GM06990 (cell line): ENCODE results near the gene RARG.

Source experiments
- DNase-seq: peaks from one replicate; pipeline ENCODE4 v3.0.0-alpha.2; 2011; ENCODE audit not compliant: insufficient read length; ENCODE audit errors: extremely low read depth
- H3K27me3 ChIP-seq: replicated peaks from 2 replicates; pipeline ENCODE4 v1.6.0; 2011; ENCODE audit warnings: low read length; ENCODE audit not compliant: control insufficient read depth, insufficient read depth
- H3K36me3 ChIP-seq: 2 replicates; pipeline ENCODE4 v1.5.1; 2011; ENCODE audit warnings: low read length; ENCODE audit not compliant: control insufficient read depth, insufficient read depth
- H3K4me3 ChIP-seq: replicated peaks from 2 replicates; pipeline ENCODE4 v1.5.1; 2011; ENCODE audit warnings: low read depth, mild to moderate bottlenecking, control low read depth, low read length
- TF ChIP-seq, protein P1 (sequence below): IDR thresholded peaks from 2 replicates; pipeline ENCODE4 v1.5.1; 2011; ENCODE audit warnings: low read length, control low read depth, mild to moderate bottlenecking, inconsistent platforms; ENCODE audit not compliant: insufficient read depth, poor library complexity, severe bottlenecking

The RARG gene

DNA sequence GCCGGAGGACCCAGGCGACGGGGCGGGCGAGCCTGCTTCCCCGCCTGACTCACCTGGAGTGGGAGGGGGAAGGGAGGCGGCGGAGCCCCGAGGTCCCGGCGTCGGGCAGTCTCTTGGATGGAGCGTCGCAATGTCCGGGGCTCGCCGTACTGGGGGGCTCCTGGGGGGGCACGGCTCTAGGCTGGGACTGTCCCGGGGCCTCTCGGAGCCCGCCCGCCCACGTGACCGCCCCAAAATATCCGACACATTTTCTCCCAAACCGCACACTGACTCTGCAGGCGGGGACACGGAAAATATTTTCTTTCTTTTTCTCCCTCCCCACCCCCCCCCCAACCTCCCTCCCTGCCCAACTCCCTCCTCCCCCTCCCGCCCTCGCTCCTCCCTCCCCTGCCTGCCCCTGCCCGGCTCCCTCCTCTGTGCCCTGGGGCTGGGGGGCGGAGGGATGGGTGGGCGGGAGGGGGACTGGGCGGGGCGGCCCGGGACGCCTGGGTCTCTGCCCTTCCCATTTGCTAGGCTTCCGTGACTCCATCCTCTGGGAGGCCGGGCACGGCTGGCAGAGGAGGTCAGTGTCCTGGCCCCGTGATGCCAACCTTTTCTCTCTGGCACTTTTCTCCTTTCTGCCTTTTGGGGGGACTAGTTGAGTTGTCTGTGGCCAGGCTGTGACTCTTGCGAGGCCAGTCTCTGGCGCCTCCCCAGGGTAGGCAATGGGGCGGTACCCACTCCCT lies at the start of gene RARG:
Gene RARG, minus strand, starts transcription at position 289 of the 725 bp plus-strand sequence. CDS start 4,664 bp downstream, outside the sequence.
- Histone ChIP-seq H3K36me3 (no peaks in the 10 kb centered on the region), H3K4me3 (peak within 1 kb of the TSS; percentile 56), H3K27me3 (no peaks in the 10 kb centered on the region; the same call in 1 of the 2 replicates)
- TF ChIP-seq, protein P1, sequence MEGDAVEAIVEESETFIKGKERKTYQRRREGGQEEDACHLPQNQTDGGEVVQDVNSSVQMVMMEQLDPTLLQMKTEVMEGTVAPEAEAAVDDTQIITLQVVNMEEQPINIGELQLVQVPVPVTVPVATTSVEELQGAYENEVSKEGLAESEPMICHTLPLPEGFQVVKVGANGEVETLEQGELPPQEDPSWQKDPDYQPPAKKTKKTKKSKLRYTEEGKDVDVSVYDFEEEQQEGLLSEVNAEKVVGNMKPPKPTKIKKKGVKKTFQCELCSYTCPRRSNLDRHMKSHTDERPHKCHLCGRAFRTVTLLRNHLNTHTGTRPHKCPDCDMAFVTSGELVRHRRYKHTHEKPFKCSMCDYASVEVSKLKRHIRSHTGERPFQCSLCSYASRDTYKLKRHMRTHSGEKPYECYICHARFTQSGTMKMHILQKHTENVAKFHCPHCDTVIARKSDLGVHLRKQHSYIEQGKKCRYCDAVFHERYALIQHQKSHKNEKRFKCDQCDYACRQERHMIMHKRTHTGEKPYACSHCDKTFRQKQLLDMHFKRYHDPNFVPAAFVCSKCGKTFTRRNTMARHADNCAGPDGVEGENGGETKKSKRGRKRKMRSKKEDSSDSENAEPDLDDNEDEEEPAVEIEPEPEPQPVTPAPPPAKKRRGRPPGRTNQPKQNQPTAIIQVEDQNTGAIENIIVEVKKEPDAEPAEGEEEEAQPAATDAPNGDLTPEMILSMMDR = no peak
- no peak for DNase-seq

DNA sequence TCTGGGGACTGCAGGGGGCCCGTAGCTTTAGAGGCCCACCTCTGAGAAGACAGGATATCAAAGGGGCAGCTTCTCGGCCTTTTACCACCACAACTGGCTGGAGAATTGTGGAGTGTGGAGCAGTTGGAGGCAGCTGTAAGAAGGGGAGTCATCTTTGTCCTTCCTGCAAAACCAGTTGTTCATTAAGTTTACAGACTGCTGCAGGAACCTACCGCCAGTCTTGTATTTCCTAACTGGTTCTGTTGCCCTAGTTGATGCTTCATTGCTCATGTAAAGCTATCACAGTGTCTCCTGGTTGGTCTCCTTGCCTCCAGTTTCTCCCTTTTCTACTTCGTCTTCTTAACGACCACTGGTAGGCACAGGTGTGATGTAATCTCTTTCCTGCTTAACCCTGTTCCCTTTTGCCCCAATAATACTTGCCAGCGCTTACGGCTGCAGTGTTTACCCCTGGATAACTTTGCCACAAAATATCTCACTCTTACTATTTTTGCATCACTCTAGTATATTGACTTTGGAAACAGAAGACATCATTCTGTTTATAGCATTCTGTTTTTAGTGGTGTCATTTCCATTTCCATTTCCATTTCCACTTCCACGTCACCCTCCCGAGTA lies 48.0 kb upstream of the RARG start:
- Histone ChIP-seq H3K27me3 (no peaks in the 10 kb centered on the region), H3K36me3 (peaks cover 40% of the 10 kb centered on the region), H3K4me3 (no peak overlapping the region)
- TF ChIP-seq, protein P1 = no peak
- no peak for DNase-seq

DNA sequence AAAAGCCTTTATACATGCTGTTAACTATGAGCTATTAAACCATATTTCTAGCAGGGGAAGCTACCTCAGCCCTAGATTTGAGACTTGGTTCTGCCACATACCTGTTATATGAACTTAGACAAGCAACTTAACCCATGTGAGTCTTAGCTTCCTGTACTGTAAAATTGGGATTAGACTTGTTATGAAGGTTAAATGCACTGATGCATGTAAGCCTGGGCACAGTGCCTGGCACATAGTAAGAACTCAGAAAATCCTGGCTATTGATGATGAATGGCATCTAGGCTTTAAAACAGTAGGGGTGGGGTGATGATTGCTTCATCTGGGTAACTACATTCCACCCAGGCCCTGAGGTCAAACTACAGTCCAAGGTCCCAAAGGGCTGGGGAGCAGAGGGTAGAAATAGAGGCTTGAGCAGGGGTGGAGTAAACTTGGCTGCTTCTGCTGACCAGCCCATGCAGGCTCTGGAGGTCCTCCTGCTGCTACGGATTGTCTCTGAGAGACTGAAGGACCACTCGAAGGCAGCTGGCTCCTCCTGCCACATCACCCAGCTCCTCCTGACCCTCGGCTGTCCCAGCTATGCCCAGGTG lies 47.4 kb upstream of the RARG start:
- peaks cover 45% of the 10 kb centered on the region for H3K36me3 ChIP-seq
- DNase-seq = no peak
- TF ChIP-seq, protein P1 = no peak
- no peaks in the 10 kb centered on the region for H3K27me3 ChIP-seq
- H3K4me3 ChIP-seq = no peak overlapping the region

DNA sequence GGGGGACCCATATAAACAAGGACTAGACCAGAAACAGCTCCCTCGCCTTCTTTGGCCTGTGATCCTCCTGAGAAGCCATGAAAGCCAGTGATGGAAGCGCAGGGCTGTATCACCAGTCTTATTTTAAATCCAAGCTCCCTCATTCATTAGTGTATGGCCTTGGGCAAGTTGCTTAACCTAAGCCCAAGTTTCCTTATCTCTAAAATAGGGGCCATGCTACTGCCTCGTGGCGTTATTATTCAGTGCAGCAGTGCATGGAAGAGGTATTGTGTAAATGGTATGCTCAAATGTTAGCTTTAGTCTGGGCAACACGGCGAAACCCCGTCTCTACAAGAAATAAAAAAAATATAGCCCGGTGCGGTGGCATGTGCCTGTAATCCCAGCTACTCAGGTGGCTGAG lies 46.0 kb upstream of the RARG start:
- H3K4me3 ChIP-seq = no peak overlapping the region
- TF ChIP-seq, protein P1 = no peak
- no peak for DNase-seq
- H3K36me3 ChIP-seq = peaks cover 36% of the 10 kb centered on the region
- no peaks in the 10 kb centered on the region for H3K27me3 ChIP-seq

DNA sequence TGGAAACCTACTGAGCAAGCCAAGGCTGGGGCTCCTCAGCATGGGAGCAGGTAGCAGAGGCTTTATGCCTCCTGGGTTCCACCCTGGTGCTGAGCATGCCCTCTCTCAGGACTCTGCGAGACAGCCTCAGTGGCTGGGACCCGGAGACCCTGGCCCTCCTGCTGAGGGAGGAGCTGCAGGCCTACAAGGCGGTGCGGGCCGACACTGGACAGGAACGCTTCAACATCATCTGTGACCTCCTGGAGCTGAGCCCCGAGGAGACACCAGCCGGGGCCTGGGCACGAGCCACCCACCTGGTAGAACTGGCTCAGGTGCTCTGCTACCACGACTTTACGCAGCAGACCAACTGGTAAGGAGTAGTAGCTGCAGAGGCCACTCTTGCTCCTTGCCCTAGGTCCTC lies 44.5 kb upstream of the RARG start:
- H3K36me3 ChIP-seq = peaks cover 29% of the 10 kb centered on the region
- TF ChIP-seq, protein P1 = no peak
- no peak for DNase-seq
- H3K27me3 ChIP-seq = no peaks in the 10 kb centered on the region
- no peak overlapping the region for H3K4me3 ChIP-seq
